Measurements from ENCODE around the gene AK8.

AK8 gene

GRCh38 chr9:132877824-132878694 lies at the start of gene AK8:
TSS of gene AK8 (minus strand) at chr9:132878284. CDS start at chr9:132878255, 29 bp downstream.
- peak; percentile 26 to 44 for DNase-seq (ENCODE audit: low read depth in 2 of 2)

- DNase-seq (ENCODE audit: low read depth in 2 of 2) = no peak
Measured at GRCh38 chr9:132927704-132928103, 49.6 kb upstream of the AK8 start.

GRCh38 chr9:132923346-132923902 lies 45.3 kb upstream of the AK8 start:
- no peak for DNase-seq (ENCODE audit: low read depth in 2 of 2)

- DNase-seq (ENCODE audit: low read depth in 2 of 2) = no peak
Measured at GRCh38 chr9:132919614-132920268, 41.7 kb upstream of the AK8 start.

- DNase-seq (ENCODE audit: low read depth in 2 of 2) = no peak
Measured at GRCh38 chr9:132914924-132915323, 36.8 kb upstream of the AK8 start.

GRCh38 chr9:132912131-132912530 lies 34.0 kb upstream of the AK8 start:
- no peak for DNase-seq (ENCODE audit: low read depth in 2 of 2)

GRCh38 chr9:132910376-132910775 lies 32.3 kb upstream of the AK8 start:
- no peak for DNase-seq (ENCODE audit: low read depth in 2 of 2)

- DNase-seq (ENCODE audit: low read depth in 2 of 2) = no peak
Measured at GRCh38 chr9:132909311-132909710, 31.2 kb upstream of the AK8 start.

- no peak for DNase-seq (ENCODE audit: low read depth in 2 of 2)
Measured at GRCh38 chr9:132908635-132909034, 30.6 kb upstream of the AK8 start.

GRCh38 chr9:132905726-132906125 lies 27.6 kb upstream of the AK8 start:
- DNase-seq (ENCODE audit: low read depth in 2 of 2) = no peak

GRCh38 chr9:132903574-132904492 lies 25.7 kb upstream of the AK8 start:
- DNase-seq (ENCODE audit: low read depth in 2 of 2) = no peak

- DNase-seq (ENCODE audit: low read depth in 2 of 2) = peak; percentile 49 to 51
Measured at GRCh38 chr9:132901858-132902831, 24.1 kb upstream of the AK8 start.

- DNase-seq (ENCODE audit: low read depth in 2 of 2) = no peak
Measured at GRCh38 chr9:132898051-132898450, 20.0 kb upstream of the AK8 start.

GRCh38 chr9:132896906-132897305 lies 18.8 kb upstream of the AK8 start:
- no peak for DNase-seq (ENCODE audit: low read depth in 2 of 2)

GRCh38 chr9:132896264-132896663 lies 18.2 kb upstream of the AK8 start:
- no peak for DNase-seq (ENCODE audit: low read depth in 2 of 2)

- DNase-seq (ENCODE audit: low read depth in 2 of 2) = no peak
Measured at GRCh38 chr9:132894862-132895835, 17.1 kb upstream of the AK8 start.

- DNase-seq (ENCODE audit: low read depth in 2 of 2) = no peak
Measured at GRCh38 chr9:132894346-132894745, 16.3 kb upstream of the AK8 start.

- no peak for DNase-seq (ENCODE audit: low read depth in 2 of 2)
Measured at GRCh38 chr9:132892400-132892799, 14.3 kb upstream of the AK8 start.

- no peak for DNase-seq (ENCODE audit: low read depth in 2 of 2)
Measured at GRCh38 chr9:132888151-132888550, 10.1 kb upstream of the AK8 start.
